Measurements from ENCODE around the gene SCML2.
"Not testable (repeated sequence)": the region's sequence is repeated elsewhere in the genome, so short reads cannot be mapped to it uniquely, and the experiment has no call there.

Gene SCML2

GRCh38 chrX:18271309-18271708 is 83.2 kb downstream of the SCML2 start:
- no peak for DNase-seq

- DNase-seq, result no peak
Measured at GRCh38 chrX:18255059-18255458, 99.4 kb downstream of the SCML2 start.

DNA sequence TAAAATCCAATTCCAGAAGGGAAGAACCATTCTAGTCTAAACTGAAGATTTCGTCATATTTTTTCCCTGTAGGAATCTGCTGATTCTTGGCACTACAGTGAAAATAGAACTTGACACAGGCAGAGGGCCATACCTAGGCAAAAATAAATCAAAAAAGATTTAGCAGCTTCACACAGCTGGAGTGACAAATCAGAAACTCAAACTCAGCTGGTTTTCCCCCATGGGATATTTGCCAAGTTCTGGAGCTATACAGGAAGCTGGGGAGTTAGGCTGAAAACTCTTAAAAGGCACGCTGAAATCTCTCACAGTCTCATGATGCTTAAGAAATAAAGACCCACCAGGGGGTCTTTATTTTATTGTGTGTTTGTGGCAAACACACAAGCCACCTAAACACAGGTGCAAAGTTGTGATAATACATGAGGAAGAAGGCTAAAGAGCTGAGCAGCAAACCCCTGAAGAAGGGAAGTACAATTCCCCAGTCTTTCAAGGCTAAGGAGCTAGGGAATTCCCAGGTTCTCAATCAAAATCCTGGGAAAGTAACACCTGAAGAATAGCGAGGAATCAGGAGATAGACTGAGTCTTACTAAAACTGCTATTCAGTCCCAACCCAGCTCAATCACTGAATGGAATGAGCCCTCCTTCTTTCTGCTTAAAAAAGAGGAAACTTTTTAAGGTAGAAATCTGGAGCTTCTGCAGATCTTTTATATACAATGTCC is 101.7 kb downstream of the SCML2 start:
- no peak for DNase-seq

DNA sequence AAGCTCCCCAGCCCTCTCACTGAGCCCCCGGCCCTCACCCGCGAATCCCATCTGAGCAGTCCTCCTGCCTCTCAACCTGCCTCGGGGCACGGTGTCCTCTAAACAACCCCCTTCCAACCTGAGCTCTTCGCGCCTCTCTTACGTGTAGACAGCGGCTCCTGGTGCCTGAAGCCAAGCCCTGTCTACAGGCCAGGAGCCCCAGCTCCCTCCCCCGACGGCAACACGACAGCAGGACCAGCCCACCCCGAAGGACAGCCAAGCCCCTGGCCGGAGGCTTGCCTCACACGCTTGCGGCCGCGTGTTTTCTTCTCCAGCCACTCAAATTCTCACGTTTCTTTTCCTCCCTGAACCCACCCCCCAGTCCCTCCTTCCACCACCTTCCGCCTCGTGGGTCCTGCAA is 124.8 kb downstream of the SCML2 start:
- DNase-seq, result not testable (repeated sequence)

- no peak for DNase-seq
Measured at GRCh38 chrX:18228069-18228468, 126.4 kb downstream of the SCML2 start.

GRCh38 chrX:18227458-18227857 is 127.0 kb downstream of the SCML2 start:
- DNase-seq, result no peak

DNA sequence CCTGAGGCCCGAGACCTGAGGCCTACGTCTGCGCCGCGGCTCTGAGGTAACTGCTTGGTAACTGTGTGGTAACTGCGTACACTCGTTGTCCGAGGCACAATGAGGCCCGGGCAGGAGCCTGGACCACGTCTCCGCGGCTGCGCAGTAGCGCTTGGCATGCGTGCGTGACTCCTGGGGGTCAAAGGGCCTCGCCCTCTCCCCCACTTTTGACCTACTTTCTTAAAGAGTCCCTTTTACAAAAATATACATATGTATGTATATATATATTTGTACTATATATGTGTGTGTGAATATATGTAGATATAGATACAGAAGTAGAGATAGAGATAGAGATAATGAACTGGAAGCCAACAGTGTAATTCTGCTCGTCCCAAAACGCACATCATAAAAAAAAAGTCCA is 133.7 kb downstream of the SCML2 start, which contains the start of gene BEND2:
TSS of gene BEND2 (minus strand) at position 101 of the 400 bp plus-strand sequence. CDS start 136 bp downstream, outside the sequence.
- DNase-seq, result no peak

DNA sequence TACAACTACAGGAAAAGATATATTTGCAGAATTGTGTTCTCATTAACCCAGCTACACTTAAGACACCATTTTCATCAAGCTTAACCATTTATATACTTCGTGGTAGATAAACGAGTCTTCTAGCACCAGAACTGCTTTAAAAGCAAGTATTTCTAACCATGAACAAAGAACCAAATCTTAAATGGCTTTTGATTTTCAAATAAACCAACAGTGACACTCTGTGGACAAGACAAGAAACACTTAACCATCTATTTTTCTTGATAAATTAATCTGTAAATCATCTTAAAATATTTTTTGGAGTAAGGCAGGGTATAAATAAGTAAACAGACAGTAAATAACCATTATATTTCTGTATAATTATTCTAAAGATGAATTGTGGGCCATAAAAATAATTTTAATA is 144.0 kb downstream of the SCML2 start:
- DNase-seq, result no peak

GRCh38 chrX:18206657-18207056 is 147.8 kb downstream of the SCML2 start:
- no peak for DNase-seq

- DNase-seq, result no peak
Measured at GRCh38 chrX:18203631-18204030, 150.9 kb downstream of the SCML2 start.

DNA sequence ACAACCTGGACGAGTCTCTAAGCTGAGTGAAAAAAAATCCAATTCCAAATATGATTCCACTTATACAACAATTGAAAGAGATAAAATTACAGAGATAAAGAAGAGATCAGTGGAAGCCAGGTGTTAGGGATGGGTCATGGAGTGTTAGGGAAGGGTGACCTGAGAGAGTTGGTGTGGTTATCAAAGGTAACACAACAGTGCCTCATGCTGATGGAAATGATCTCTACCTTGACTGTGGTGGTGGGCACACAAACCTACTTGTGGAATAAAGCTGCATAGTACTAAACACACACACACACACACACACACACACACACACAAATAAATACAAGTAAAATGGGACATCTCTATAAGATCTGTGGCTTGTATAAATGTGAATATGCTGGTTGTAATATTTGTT is 159.8 kb downstream of the SCML2 start:
- no peak for DNase-seq
